AG04449 (cell line): ENCODE measurements around the gene CPZ.

Source experiments
- CTCF ChIA-PET: fragments of 350-600 bp; formaldehyde crosslinking; extraction: SDS; loops from one replicate; lab custom pipeline; 2021; ENCODE audit warnings: antibody characterized with exemption; lab: Yijun Ruan, JAX
- POLR2A ChIA-PET: fragments of 400-600, 350-600 bp; formaldehyde crosslinking; extraction: SDS; loops from one replicate; lab custom pipeline; 2020; ENCODE audit warnings: antibody characterized with exemption, inconsistent platforms; lab: Yijun Ruan, JAX
- DNase-seq: peaks from one replicate; pipeline ENCODE4 v3.0.0-alpha.2; 2010; ENCODE audit warnings: low read depth, low spot score
- H3K4me3 ChIP-seq: 2 replicates; pipeline ENCODE4 v1.5.1; 2011; ENCODE audit warnings: low read depth, mild to moderate bottlenecking, control low read depth, low read length
- CTCF ChIP-seq: IDR thresholded peaks from one replicate; pipeline ENCODE4 v1.5.1; 2011; ENCODE audit warnings: mild to moderate bottlenecking, moderate library complexity, low read length, control low read depth, inconsistent platforms; ENCODE audit not compliant: insufficient read depth; ENCODE audit errors: missing control alignments

The CPZ gene

DNA sequence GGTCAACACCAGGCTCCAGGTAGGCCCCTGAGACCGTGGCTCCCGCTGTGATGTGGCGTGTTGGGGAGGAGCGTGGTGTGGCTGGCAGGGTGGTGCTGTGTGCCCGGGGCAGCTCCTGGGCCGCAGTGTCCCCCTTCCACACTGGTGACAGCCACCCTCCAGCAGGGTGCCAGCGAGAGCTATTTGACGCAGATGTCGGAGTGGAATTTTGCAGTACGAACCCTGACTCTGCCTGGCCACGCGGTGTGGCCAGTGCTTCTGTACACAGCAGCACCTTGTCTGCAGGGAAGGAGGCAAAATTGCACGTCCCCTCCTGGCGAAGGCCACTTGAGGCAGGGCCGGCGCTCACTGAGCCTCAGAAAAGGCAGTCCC lies 53.2 kb downstream of the CPZ start:
- H3K4me3 ChIP-seq, result no peak overlapping the region
- ChIA-PET CTCF (no interaction called here), POLR2A (no interaction called here)
- no peak for TF ChIP-seq CTCF
- no peak for DNase-seq

- no peak for DNase-seq
- ChIA-PET CTCF (interaction anchor here (0.9 kb wide), 1 partner anchor 9 kb away, joined by 3 read pairs; no protein-coding TSS in a partner anchor), POLR2A (no interaction called here)
Observed at GRCh38 chr4:8646296-8647093, 53.9 kb downstream of the CPZ start.

DNA sequence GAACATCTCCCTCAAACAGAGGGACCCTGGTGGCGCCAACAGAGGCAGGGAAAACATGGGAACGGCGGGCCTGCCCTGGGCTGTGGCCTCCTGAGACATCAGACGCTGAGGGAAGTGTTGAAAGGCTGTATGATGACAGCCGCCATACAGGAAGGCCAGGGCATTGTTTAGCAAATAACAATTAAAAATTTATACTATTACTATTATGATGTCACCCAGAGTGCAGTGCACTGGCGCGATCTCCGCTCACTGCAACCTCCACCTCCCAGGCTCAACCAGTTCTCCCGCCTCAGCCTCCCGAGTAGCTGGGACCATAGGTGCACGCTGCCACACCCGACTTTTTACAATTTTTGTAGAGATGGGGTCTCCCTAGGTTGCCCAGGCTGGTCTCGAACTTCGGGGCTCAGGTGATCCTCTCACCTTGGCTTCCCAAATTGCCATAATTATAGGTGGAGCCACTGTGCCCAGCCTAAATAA lies 54.6 kb downstream of the CPZ start:
- no peak overlapping the region for H3K4me3 ChIP-seq
- POLR2A ChIA-PET, result no interaction called here
- no peak for TF ChIP-seq CTCF
- CTCF ChIA-PET, result interaction anchor here (0.9 kb wide), 1 partner anchor 9 kb away, joined by 3 read pairs; no protein-coding TSS in a partner anchor
- no peak for DNase-seq

More at GRCh38 chr4:8646296-8647093, 53.9 kb downstream of the CPZ start:
- TF ChIP-seq CTCF, result no peak
- no peak overlapping the region for H3K4me3 ChIP-seq

DNA sequence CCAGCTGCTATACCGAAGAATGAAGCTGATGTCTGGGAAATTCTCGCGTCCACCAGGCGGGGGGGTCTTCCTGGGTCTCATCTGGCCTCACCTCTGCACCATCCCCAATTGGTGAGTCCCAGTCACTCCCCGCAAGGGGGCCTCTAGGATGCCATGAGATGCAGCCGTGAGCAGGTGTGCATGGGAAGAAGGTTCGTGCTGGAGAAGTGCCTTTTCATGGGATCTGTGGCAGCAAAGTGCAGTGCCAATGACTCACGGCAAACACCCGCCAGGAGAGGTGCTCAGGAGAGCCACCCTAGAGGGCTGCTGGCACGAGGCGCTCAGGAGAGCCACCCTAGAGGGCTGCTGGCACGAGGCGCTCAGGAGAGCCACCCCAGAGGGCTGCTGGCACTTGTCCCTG lies 55.1 kb downstream of the CPZ start:
- CTCF ChIA-PET, result interaction anchor here (0.9 kb wide), 1 partner anchor 10 kb away, joined by 3 read pairs; no protein-coding TSS in a partner anchor
- DNase-seq, result no peak
- TF ChIP-seq CTCF, result no peak
- no peak overlapping the region for H3K4me3 ChIP-seq
- POLR2A ChIA-PET, result no interaction called here

DNA sequence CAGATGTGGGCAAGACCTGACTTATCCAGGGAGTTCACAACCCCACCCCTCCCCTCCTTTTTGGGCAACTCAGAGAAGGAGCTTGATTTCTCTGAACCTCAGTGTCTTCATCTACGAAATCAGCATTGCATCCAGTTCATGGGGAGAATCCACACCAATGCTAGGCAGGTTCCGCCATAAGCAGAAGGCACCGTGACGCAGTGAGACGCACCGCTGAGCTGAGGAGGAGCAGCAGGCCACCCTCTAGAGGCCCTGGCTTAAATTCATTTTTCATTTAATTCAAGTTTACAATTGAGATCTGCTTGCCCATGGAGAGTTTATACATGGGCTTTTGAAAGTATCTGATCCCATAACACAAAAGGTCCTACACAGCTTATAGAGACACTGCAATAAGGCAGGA lies 55.7 kb downstream of the CPZ start:
- TF ChIP-seq CTCF, result no peak
- ChIA-PET POLR2A (no interaction called here), CTCF (no interaction called here)
- DNase-seq, result no peak
- H3K4me3 ChIP-seq, result no peak overlapping the region

DNA sequence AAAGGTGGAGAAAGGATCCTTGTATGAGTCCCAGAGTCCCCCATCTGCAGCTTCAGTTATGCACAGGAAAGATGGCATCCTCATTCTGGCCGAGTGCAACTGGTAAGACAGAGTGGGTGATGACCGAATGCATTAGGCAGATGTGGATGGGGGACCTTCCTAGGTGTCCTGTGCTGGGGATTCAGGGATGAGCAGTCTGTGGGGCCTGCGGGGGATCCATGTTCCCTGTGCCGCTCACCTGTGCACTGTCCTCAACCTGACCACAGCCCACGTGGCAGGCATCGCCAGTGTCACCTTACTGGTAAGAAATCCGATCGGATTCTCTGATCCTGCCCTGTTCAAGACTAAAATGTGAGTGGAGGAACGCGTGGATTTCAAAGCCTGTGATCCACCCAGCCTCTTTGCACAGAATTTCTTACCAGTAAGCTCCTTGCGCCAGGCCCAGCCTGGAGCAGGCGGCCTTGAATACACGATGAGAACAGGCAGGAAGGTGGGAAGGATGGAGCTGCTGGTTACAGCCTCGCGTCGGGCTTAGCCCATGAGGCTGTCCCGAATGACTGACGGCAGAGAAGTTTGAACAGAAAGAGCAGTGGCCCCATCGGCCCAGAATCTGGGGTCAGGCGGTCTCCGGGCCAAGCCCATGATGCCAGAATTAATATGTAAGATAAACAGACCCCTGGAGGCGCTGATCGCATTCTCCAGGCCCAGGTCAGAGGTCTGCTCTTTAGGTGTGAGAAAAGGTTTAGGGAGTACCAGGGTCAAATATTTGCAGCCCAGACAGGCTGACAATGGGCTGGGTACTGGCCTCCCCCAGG lies 56.5 kb downstream of the CPZ start:
- no peak overlapping the region for H3K4me3 ChIP-seq
- POLR2A ChIA-PET, result interaction anchor here (0.6 kb wide), 1 partner anchor 282 kb away, joined by 3 read pairs; no protein-coding TSS in a partner anchor
- DNase-seq, result no peak
- TF ChIP-seq CTCF, result no peak
- CTCF ChIA-PET, result no interaction called here
